Stimulated activated CD4-positive, alpha-beta T cell treated with anti-CD3 and anti-CD28 coated beads, Interleukin-1b, Interleukin-23, amount 100 ng/mL, for 4 hours (primary cell): ENCODE data around the gene SF3A2.
"Not testable (repeated sequence)": the region's sequence is repeated elsewhere in the genome, so short reads cannot be mapped to it uniquely, and the experiment has no call there.

ENCODE experiments used
- DNase-seq, 2 donors: peaks; one replicate each; pipeline ENCODE4 v3.0.0-alpha.2; 2020; ENCODE audit warnings: low read depth in 2 of 2

The SF3A2 gene, protein sequence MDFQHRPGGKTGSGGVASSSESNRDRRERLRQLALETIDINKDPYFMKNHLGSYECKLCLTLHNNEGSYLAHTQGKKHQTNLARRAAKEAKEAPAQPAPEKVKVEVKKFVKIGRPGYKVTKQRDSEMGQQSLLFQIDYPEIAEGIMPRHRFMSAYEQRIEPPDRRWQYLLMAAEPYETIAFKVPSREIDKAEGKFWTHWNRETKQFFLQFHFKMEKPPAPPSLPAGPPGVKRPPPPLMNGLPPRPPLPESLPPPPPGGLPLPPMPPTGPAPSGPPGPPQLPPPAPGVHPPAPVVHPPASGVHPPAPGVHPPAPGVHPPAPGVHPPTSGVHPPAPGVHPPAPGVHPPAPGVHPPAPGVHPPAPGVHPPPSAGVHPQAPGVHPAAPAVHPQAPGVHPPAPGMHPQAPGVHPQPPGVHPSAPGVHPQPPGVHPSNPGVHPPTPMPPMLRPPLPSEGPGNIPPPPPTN

DNA sequence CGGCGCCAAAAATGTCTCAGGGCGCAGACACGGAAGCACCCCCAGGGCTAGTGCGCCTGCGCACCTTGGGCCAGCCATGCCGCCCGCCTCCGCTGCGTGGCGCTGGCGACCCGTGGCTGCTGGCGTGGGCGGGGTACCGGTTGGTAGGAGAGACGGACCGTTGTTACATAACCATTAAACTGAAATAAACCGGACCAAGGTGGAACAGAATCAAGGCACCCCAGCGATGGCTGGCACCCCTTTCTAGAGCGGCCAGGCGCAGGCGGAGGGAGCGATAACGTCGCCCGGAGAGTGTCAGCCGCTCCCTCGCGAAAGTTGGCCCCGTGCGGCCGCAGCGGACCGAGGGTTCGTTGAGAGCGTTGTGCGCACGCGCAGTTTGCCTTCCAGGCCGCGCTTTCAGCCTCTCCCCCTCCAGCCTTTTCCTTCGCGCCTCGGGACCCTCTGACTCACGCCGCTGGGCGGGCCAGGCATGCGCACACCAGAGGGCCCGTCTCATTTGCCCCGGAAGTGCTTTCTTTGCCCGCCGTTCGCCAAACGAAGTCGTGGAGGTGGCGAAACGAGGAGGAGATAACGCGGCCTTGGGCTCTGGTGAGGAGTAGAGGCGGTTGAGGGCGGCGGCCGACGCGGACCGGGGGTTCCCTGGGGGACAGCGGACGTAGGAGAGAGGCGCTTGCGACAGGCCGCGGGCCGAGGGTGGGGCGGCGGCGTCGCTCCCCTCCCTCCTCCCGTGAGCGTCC lies at the start of gene SF3A2, which contains the start of gene PLEKHJ1:
TSS of gene SF3A2 (plus strand) at position 511 of the 737 bp plus-strand sequence. CDS start 6,595 bp downstream, outside the sequence.
TSS of gene PLEKHJ1 (minus strand) at position 16 of the 737 bp plus-strand sequence. CDS start 81 bp downstream, outside the sequence.
- peak; percentile 97 to 99 for DNase-seq

DNA sequence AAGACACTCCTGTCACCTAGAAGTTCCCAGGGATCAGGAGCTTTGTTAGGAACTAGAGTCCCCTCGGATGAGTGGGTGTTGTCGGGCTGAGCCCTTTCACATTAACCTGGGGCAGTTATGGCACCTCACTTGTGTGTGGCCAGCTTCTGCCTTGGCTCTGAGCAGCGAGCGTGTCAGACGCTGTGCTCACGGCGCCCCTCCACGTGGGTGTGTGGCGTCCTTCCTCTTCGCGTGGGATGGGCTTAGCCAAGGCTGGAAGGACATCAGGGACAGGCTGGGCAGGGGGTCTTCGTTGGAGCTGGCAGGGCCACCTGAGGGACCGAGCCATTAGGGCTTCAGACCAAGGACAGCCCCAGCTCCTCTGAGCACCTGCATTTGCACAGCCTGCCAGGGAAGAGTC lies 49.5 kb upstream of the SF3A2 start:
- DNase-seq, result no peak

DNA sequence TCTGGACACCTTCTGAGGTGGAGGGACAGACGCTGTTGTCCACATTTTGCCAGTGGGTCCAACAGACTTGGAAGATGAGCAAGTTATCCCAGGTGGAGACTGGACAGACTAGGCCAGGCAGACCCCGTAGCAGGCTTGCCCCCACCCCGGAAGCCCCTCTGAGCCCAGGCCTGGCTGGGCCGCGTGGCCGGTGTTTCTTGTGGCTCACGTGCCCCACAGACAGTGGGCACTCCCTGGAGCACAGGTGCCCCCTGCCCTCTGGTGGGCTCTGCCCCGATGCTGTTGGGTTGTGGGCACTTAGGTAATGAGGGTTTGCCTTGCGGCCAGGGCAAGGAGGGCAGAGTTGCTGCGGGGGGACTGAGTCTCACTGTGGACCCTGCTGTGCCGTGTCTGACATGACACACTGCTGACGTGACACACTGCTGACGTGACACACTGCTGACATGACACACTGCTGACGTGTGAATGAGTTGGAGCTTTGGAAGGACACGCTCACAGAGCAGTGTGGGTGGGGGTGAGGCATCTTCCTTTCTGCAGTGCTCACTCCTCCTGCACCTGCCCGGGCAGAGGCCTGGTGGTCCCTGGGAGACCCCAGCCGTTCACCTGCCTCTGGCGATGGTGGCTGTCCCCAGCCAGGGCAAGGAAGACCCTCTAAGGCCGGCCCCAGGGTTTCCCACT lies 47.8 kb upstream of the SF3A2 start:
- DNase-seq, result no peak

DNA sequence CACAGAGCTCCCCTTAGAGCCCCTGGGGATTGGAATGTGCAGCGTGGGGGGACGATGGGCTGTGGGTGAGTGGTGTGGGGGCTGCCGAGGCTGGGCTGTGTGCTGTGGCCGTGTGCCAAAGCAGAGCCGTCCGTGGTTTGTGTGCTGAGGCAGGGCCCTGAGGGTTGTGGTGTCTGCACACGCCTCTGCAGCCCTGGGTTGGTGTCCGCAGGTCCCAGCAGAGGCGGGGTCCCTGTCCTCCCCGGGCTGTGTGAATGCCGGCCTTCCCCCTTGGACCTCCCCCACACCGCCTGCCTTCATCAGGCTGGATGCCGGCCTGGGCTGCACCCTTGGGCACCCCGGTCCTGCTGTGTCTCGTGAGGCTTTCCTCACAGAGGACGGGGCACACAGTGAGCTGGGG lies 46.7 kb upstream of the SF3A2 start:
- no peak for DNase-seq

DNA sequence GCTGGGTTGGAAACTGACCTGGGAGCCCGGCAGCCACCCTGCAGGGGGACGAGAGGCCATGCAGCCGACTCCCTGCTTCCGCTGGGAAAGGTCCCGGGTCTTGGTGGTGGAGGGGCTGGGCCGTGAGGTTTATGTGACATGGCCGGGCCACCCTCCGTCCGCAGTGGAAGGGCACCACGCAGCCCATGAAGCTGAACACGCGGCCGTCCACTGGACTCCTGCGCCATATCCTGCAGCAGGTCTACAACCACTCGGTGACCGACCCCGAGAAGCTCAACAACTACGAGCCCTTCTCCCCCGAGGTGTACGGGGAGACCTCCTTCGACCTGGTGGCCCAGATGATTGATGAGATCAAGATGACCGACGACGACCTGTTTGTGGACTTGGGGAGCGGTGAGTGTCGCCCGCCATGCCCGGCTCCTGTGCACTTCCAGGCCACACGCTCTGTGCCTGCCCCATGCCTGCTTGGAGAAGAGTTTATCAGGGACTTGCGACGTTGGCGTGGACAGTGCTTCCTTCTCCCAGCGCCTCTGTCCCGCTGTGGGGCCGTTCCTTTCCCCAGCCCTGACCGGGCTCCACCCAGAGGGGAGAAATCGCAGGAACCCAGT lies 45.7 kb upstream of the SF3A2 start:
- no peak for DNase-seq

DNA sequence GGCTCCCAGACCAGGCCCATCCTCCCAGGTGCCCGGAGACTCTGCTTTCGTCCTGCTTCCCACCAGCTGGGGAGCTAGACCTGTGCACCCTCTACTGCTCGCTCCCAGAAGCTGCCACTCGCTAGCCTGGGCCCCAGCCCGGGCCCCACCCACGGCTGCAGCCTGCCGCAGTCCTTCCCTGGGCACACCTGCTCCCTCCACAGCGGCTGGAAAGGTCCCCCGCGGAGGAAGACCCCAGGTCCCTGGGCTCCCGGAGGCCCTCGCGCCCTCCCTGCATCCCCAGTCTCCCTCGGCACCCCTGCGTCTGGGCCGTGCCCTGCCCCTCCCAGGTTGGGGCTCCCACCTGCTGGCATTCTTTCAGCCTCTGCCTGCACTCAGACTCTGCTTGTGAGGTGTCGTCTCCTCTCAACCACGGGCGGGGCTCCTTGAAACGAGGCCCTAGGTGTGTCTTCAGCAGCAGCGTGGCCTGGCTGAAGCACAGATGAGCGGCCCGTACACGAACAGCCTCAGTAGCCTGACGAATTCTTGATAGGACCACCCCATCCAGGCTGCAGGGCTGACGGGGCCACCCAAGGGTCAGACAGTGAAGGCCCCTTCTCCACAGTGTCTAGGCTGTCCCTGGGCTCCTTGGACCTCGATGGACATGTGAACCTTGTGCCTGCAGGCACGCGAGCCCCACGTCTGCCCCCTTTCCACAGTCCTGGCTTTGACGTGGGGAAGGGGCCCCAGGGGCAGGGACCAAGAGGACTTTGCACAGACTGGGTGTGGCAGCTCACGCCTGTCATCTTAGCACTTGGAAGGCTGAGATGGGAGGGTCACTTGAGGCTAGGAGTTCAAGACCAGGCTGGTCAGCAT lies 44.9 kb upstream of the SF3A2 start:
- DNase-seq, result no peak

DNA sequence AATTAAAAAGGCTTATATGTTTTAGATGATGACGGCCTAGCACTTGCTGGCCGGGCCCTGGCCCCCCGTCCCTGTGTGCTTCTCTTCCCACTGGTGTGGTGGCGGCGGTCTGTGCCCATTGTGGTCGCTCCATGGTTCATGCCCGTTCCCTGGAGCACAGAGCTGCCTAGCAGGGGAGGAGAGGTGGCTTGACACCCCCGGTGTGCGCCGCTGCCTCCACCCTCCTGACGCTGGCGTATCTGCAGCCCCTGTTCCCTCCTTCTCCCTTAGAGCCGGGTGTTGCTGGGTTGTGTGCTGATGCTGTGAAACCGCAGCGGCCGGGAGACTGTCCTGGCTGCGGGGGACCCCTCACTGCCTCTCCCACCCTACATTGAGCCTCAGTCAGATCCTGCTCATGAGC lies 43.8 kb upstream of the SF3A2 start:
- no peak for DNase-seq

DNA sequence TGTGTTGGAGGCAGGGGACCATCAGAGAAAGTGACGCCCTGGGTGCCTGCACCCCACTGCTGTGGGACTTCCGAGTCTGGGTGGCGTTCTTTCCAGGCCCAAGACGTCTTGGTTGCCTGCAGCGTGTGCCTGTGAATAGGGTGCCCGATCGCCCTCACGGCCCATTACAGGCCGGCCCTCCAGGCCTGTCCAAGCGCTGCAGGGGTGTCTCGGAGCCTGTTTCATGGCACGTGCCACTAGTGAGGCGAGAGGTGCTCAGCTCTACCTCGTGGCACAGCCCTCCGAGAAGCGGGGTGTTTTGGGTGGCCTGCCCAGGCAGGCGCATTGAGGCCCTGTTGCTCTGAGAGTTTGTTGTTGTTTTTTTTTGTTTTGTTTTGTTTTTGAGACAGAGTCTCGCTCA lies 42.8 kb upstream of the SF3A2 start:
- no peak for DNase-seq

DNA sequence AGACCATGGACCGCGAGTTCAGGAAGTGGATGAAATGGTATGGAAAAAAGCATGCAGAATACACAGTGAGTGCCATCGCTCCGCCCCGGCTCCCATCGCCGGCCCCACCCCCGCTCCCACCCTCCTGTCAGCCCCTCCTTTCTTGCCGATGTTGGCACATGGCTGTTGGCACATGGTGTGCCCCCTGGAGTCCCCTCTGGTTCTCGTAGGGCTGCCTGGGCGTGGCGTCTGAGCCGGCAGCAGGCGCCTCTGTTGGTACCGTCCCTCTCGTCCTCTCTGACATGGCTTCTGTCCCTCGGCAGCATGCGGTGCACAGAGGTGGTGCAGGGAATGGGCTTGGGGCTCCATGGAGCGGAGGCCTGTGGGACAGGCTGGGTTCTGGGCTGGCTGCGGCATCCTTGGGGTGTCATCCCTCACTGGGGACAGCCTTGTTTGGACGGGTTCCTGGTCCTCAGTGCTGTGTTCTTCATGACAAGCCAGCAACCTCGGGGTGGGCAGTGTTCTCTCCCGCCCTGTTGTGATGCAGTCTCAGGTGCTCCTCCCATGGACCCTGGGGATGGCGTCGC lies 42.0 kb upstream of the SF3A2 start:
- DNase-seq, result no peak

DNA sequence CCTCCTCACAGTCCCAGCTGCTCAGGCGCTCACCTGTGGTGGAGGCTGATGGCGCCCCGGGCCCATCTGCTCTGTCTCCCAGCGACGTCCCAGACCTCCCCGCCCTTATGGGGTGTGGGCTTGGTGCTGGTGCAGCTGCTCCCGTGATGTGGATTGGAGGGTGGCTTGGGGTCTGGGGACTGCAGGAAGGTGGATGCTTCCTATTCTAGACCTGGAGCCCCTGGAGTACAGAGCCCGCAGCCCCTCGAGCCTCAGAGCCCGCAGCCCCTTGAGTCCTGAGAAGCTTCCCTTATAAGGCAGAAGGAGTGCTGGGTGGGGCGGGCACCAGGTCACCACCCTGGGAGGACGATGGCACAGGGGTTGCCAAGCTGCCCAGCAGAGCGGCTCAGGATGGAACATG lies 41.3 kb upstream of the SF3A2 start:
- DNase-seq, result no peak

DNA sequence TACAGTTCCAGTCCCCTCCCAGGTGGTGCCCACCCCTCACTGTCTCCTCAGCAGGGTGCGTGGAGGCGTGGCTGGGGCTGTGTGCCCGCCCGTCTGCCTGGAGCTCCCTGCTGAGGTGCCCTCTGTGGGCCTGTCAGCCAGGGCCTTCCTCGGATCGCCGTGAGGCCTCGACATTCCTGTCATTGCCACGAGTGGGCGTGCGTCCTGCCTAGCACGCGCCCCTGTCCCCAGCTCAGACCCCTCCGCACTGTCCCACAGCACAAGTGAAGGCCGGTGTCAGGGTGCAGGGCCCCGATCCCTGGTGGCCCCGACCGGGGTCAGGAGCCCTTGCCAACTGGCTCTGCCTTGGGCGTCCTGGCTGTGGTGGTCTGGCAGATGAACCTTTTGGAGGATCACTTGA lies 40.7 kb upstream of the SF3A2 start:
- DNase-seq, result no peak

DNA sequence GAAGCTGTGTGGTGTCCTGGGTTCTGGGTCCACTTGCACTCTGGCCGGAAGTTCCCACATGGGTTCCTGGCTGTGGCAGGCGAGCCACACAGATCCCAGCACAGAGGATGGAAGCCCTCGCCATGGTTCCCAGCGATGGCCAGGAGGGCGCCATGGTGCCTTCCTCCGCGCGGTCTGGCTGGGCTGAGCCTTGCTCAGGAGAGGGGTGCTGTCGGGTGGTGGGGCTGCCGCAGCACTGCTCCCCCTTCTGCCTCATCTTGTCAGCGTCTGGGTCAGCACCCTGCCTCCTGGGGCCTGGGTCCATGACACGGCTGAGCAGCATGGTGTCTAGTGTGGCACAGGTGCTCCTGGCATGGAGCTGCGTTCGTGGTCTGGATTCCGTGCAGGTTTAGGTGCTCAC lies 39.4 kb upstream of the SF3A2 start:
- no peak for DNase-seq

DNA sequence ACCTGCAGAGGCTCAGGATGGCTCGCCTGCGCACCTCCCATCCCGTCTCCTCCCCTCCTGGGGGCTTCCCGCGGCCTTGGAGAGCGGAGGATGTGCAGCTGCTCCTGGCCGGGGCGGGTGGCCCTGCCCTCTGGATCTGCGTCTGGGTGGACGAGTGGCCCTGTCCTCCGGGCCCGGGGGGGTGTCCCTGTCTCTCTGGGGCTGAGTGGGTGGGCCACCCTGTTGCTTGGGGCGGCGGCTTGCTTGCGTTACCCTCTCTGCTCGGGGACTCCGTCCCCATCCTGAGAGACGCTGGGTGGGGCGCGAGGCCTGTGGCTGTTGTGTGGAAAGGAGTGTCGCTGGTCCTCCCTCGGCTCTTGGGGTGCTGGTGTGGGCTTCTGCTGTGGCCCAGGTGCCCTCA lies 38.3 kb upstream of the SF3A2 start:
- no peak for DNase-seq

DNA sequence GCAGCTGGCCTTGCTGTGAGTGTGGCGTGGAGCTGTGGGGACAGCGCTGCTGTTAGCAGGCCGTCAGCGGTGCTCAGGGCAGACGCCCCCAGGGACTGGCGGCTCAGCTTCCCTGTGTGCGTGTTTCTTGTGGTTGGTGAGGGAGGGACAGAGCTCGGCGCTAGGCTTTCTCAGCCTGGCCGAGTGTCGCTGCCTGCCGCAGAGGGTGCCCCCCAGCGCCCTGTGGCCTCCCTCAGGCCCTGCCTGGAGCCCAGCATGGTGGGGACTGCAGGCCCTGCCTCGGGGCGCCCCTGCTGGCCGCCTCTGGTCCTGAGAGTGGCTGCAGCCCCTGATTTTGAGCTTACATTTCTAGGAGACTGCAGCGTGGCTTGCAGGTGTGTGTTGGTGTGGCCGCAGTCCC lies 37.4 kb upstream of the SF3A2 start:
- no peak for DNase-seq

DNA sequence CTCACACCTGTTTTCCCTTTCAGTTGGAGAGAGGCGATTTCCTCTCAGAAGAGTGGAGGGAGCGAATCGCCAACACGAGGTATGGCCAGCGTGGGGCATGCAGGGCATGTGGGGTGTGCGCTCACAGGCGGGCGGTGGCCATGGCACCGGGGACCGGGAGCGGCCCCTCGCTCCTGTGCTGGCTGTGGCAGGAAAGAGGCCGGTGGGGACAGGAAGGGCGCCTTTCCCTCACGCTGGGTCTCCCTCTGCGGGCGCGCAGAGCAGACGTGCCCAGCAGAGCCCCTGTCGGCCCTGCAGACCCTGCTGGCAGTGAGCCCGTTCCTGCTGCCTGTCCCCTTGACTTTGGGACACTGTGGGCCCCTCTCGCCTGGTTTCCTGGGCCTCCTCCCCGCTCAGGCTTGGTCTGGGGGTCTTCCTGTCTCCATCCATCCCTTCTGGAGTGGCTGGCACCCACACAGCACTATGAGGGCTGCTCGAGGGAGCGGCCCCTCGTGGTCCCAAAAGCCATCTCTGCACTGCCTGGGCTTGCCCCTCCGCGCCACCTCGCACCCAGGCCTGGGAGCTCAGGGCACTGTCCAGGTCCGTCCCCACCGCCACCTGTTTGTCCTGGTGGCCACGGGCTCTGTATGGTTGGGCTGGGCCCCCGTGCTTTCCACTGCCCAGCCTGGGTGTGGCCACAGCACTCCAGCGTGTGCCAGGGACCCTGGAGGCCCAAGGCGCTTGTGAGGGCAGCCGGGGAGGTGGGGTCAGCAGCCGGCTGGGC lies 36.6 kb upstream of the SF3A2 start:
- DNase-seq, result no peak

DNA sequence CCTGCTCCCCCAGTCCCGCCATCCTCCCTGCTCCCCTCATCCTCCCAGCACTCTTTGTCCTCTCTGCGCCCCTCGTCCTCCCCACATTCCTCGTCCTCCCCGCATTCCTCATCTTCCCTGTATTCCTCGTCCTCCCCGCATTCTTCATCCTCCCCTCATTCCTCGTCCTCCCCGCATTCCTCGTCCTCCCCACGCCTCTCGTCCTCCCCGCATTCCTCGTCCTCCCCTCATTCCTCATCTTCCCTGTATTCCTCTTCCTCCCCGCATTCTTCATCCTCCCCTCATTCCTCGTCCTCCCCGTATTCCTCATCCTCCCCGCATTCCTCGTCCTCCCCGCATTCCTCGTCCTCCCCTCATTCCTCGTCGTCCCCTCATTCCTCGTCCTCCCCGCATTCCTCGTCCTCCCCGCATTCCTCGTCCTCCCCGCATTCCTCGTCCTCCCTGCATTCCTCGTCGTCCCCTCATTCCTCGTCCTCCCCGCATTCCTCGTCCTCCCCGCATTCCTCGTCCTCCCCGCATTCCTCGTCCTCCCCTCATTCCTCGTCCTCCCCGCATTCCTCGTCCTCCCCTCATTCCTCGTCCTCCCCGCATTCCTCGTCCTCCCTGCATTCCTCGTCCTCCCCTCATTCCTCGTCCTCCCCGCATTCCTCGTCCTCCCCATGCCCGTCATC lies 35.9 kb upstream of the SF3A2 start:
- not testable (repeated sequence) for DNase-seq

DNA sequence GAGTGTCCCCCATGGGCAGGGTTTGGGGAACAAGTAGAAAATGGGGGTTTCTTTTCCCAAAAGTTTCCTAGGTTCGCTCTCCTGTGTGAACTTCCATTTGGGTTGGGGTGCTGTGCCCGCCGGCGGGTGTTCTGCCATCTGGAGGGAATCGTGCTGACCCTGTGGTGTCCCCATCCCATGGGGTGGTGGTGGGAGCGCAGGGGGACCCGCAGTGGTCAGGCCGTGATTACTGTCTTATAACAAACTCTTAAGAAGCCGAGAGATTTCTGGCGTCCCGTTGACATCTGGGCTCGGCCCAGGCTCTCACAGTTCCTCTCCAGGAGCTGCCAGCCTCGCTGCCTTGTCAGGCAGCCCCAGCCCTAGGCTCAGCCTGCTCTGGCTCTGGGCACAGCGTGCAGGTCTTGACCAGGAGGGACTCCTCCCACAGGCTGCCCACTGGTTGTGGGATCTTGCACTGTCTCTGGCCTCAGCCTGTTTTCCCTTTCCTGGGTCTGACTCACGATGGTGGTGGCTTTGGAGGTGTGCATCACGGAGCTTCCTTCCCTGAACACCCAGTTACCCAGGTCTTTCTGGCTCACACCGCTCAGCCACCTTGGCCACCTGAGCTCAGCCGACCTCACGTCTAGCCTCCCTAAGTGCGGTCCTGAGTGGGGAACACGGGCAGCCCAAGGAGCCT lies 35.0 kb upstream of the SF3A2 start:
- no peak for DNase-seq

DNA sequence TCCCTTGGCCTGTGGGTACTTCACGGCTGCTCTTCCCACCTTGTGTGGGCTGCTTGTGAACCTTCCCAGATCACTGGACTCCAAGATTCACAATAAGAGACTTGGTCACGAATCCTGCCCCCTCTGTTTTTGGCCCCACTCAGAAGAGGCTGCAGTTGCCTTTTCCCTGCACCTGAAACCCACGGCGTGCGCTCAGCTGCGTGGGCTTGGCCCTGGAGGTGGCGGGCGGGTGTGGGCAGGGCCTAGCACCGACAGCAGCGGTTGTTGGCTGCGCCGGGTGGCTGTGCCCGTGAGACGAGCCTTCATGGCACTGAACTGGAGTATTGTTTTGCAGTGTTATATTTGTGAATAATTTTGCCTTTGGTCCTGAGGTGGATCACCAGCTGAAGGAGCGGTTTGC lies 34.3 kb upstream of the SF3A2 start:
- DNase-seq, result no peak

DNA sequence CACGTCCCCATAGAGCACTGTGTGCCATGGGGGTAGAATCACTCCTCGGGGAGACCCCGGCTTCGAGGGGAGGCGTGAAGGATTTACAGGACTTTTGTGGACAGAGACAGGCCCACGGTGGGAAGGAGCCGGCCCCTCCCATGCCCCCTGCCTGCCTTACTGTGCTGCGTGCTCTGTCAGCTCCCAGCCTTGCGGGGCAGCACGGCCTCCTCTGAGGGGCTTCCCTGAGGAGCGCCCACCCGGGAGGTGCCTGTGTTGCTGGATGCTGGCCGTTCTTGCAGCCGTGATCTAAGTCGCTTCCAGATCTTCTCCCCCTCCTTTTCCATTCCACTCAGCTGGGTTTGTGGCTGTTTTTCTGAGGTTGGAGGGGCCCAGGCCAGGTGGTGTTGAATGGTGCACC lies 29.6 kb upstream of the SF3A2 start:
- no peak for DNase-seq
